Glutamatergic neuron (in vitro differentiated cells): ENCODE results near the gene MRPL21. TPM values are rescaled to one million over a fixed set of nuclear protein-coding genes. Genes with fewer than 3 reads are reported as not detected.

Experiments
- DNase-seq: peaks from one replicate; pipeline ENCODE4 v3.0.0; 2022
- H3K27ac Mint-ChIP-seq: one replicate; pipeline ENCODE4 v1.8.0; 2020; ENCODE audit warnings: mild to moderate bottlenecking, mixed read lengths, inconsistent platforms; ENCODE audit not compliant: unreplicated experiment
- H3K27me3 Mint-ChIP-seq: one replicate; pipeline ENCODE4 v1.8.0; 2020; ENCODE audit warnings: mild to moderate bottlenecking, moderate library complexity, mixed read lengths, inconsistent platforms; ENCODE audit not compliant: unreplicated experiment
- H3K36me3 Mint-ChIP-seq: one replicate; pipeline ENCODE4 v1.8.0; 2020; ENCODE audit warnings: mild to moderate bottlenecking, mixed read lengths, inconsistent platforms; ENCODE audit not compliant: unreplicated experiment
- H3K4me1 Mint-ChIP-seq: one replicate; pipeline ENCODE4 v1.8.0; 2020; ENCODE audit warnings: mild to moderate bottlenecking, low read depth, mixed read lengths, inconsistent platforms; ENCODE audit not compliant: unreplicated experiment
- H3K4me3 Mint-ChIP-seq: one replicate; pipeline ENCODE4 v1.8.0; 2020; ENCODE audit warnings: mild to moderate bottlenecking, mixed read lengths, inconsistent platforms; ENCODE audit not compliant: unreplicated experiment
- H3K9me3 Mint-ChIP-seq: one replicate; pipeline ENCODE4 v1.8.0; 2020; ENCODE audit warnings: mild to moderate bottlenecking, moderate library complexity, mixed read lengths, inconsistent platforms; ENCODE audit not compliant: unreplicated experiment
- CTCF ChIP-seq: fragments of 200-600 bp; sonication (generic); IDR thresholded peaks from one replicate; pipeline ENCODE4 v1.5.0; 2021; ENCODE audit not compliant: partially characterized antibody, unreplicated experiment
- total RNA-seq: library from RNA; stranded (reverse); fragmentation: NEBNext Ultra II Directional; extraction: Animal tissue kit (Norgen Biotek cat#: 25700); gene quantifications from one replicate; pipeline ENCODE4 v1.2.1, GENCODE V29; 2021; ENCODE audit not compliant: unreplicated experiment

The MRPL21 gene
- total RNA-seq, 1 donor from 2014 or later, result 54.3 TPM

- Mint-ChIP-seq H3K4me1 (peaks cover 2% of the 10 kb centered on the region), H3K4me3 (peak overlapping the region; percentile 44), H3K27me3 (peaks cover 21% of the 10 kb centered on the region), H3K27ac (no peak overlapping the region), H3K9me3 (peaks cover 9% of the 10 kb centered on the region), H3K36me3 (peaks cover 4% of the 10 kb centered on the region)
- DNase-seq, result no peak
- TF ChIP-seq CTCF, result no peak
Observed at GRCh38 chr11:68842427-68843051, 61.1 kb downstream of the MRPL21 start.

DNA sequence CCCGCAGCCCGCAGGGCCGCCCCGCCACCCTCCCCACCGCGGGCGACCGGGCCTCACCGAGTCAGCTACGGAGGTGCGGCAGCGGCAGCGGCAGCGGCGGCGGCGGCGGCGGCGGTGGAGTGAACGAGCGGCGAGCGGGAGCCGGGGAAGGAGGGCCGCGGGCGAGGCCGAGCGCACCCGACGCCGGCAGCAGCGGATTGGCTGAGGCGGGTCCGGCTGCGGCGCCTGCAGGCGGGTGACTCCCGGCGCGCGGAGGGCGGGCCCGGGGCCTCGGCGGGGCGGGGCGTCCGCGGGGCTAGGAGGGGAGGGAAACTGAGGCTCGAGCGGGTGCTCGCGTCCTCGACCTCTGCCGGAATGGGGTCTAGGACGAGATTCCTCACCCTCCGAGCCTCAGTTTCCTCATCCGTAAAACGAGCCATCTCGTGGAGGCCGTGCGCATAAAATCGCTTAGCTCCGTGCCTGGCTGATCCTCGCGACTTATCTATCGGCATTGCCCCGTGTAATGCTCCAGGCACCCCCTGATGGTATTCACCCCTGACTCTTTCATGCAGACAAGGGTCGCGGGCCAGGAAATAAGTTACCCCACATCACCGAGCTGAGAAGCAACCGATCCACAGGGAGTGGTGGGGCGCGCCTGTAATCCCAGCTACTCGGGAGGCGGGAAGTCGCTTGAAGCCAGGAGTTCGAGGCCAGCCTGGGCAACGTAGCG, 61.8 kb downstream of the MRPL21 start, which contains the start of gene CPT1A:
Gene CPT1A (minus strand): TSS at position 199 of the 709 bp plus-strand sequence. CDS start 26,442 bp downstream, outside the sequence.
- Mint-ChIP-seq H3K36me3 (peaks cover 4% of the 10 kb centered on the region), H3K27me3 (peaks cover 21% of the 10 kb centered on the region), H3K4me1 (peaks cover 2% of the 10 kb centered on the region), H3K4me3 (peak within 1 kb of the TSS; percentile 57), H3K9me3 (peaks cover 9% of the 10 kb centered on the region), H3K27ac (no peak within 1 kb of the TSS)
- TF ChIP-seq CTCF, result no peak
- DNase-seq, result peak; percentile 74

Other genes starting within 250 kb of the MRPL21 start
- 37.6 TPM for gene GAL, start 219.3 kb downstream of the MRPL21 start, total RNA-seq
- 3.8 TPM for gene TESMIN, start 152.3 kb downstream of the MRPL21 start, total RNA-seq
- 4.1 TPM for gene CPT1A, start 61.9 kb downstream of the MRPL21 start, total RNA-seq
- gene IGHMBP2, start 59 bp upstream of the MRPL21 start, total RNA-seq, result 30.8 TPM
- not detected for gene MRGPRD, start 77.2 kb upstream of the MRPL21 start, total RNA-seq
- 1.0 TPM for gene MRGPRF, start 109.4 kb upstream of the MRPL21 start, total RNA-seq
- 17.2 TPM for gene TPCN2, start 145.1 kb upstream of the MRPL21 start, total RNA-seq